ENCODE results near the gene TPD52L2.

GRCh38 chr20:63828545-63828944, 36.5 kb upstream of the TPD52L2 start:
- TF ChIP-seq POLR2A (IDR thresholded peaks at IDR 0.05) (no peak), CTCF (IDR thresholded peaks at IDR 0.05) (no peak)
